GM21723 (cell line): ENCODE data around the gene SSU72.
"Not testable (repeated sequence)": the region's sequence is repeated elsewhere in the genome, so short reads cannot be mapped to it uniquely, and the experiment has no call there.

Experiments used
- ATAC-seq: cut with Tn5 transposase; IDR thresholded peaks from one replicate; pipeline ENCODE4 v1.9.1; 2021; ENCODE audit warnings: mild to moderate bottlenecking, moderate library complexity; ENCODE audit not compliant: unreplicated experiment

SSU72 gene

GRCh38 chr1:1596493-1597274 lies 22.0 kb upstream of the SSU72 start:
- ATAC-seq = no peak

DNA sequence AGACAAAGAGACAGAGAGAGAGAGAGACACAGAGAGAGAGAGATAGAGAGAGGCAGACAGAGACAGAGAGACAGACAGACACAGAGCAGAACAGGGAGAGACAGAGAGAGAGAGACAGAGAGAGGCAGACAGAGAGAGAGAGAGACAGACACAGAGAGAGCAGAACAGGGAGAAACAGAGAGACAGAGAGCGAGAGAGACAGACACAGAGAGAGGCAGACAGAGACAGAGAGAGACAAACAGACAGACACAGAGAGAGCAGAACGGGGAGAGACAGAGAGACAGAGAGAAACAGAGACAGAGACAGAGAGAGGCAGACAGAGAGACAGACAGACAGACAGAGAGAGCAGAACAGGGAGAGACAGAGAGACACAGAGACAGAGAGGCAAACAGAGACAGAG lies 20.7 kb upstream of the SSU72 start:
- ATAC-seq = not testable (repeated sequence)

DNA sequence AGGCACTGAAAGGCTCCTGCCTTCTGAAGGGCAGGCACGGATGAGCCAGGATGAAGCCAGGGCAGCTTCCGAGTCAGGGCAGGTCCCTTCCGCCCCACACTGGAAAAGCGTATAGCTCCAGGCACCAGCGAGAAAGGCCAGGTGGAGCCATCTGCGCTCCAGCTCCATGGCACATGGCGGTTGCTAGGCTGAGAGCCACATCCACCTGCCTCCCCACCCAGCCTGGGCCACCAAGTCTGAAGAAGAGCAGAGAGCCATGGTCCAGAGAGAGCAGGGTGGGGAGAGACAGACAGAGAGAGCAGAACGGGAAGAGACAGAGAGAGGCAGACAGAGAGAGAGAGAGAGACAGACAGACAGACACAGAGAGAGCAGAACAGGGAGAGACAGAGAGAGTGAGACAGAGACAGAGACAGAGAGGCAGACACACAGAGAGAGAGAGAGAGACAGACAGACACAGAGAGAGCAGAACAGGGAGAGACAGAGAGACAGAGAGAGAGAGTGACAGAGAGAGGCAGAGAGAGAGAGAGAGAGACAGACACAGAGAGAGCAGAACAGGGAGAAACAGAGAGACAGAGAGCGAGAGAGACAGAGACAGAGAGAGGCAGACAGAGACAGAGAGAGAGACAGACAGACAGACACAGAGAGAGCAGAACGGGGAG lies 20.1 kb upstream of the SSU72 start:
- ATAC-seq = no peak

- ATAC-seq = no peak
Observed at GRCh38 chr1:1593834-1594601, 19.4 kb upstream of the SSU72 start.

DNA sequence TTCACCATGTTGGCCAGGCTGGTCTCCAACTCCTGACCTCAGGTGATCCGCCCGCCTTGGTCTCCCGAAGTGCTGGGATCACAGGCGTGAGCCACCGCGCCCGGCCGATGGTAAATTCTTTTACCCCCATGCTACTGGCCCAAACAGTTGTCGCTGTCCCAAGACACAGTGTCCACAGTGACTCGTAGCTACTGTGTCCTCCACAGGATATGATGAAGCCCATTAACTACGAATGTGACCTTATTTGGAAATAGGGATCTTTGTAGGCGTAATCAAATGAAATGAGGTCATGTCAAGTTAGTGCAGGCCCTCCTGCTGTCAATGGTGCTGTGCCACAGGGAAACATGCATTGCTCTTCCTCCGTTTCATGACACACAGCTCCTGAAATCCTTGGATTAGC lies 16.8 kb upstream of the SSU72 start:
- no peak for ATAC-seq

DNA sequence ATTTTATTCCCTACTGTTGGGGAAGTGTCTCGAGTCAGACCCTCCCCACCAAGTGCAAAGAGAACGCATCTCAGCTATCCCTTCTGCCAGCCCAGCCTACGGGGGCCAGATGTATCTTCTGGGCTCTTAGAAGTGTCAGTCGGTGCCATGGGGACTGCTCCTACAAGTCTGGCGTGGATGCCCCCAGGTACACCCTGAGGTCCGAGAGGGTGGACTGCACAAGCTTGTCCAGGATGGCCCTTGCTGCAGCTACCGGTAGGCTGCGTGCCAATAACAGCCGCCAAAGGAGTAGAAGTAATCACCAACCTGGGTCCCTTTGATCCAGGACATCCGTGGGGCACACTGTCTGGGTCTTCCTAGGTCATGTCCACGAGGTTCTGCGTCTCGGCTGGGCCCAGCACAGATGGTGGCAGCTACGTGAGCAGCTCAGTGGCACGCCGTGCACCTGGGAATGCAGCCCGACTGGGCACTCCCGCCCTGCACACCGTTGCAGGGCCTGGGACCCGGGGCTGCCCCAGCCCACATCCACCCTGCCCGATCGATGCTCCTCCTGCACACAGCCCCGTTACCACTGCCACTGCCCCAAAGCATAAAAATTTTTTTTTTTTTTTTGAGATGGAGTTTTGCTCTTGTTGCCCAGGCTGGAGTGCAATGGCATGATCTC lies 8.8 kb upstream of the SSU72 start:
- no peak for ATAC-seq

DNA sequence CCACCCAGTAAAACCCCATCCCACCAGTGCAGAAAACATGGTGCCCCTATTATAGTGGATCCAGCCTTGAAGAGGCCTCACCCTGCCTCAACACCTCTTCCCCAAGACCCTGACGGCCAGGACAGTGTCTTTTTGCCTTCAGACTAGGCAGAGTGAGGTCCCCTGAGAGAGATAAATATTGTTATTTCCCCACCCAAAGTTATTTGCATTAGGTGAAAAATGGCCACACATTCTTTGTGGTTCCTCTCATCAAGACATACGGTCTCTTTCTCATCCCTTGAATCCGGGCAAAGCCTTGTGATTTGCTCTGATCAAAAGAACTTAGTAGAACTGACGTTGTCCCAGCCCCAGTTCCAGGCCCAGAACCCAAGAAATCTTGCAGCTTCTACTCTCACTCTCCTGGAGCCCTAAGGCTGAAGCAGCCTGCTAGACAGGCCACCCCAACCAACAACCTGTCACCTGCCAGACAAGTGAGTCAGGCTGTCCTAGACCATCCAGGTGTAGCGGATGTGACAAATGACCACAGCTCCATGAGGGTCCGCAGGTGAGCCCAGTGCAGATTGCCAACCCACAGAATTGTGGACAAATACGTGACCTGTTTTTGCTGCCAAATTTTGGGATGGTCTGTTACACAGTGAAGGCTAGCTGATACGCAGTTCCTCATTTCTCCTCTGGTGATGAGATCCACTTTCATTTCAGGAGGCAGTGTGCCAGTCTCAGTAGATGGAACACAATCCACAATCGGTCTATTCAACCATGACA lies 8.1 kb upstream of the SSU72 start:
- no peak for ATAC-seq

DNA sequence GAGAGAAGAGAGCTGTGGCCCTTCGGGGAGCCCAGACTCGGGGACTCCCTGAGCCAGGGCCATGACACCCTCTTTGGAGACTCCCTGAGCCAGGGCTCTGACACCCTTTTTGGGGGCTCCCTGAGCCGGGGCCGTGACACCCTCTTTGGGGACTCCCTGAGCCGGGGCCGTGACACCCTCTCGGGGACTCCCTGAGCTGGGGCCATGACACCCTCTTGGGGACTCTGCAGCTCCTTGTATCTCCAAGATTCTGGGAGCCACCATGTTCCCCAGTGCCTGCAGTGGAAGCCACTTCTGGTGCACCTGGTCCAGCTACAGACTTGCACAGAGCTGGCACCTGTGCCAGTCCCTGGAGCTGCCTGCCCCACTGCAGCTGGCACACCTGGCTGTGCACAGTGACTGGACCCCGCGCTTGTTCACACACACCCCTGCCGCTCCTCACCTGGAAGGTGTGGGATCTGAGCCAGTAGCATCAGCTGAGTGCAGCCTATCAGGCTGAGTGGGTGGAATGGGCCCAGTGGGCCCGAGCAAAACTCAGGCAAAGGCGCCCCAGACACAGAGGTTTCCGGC lies 3.8 kb upstream of the SSU72 start:
- no peak for ATAC-seq

DNA sequence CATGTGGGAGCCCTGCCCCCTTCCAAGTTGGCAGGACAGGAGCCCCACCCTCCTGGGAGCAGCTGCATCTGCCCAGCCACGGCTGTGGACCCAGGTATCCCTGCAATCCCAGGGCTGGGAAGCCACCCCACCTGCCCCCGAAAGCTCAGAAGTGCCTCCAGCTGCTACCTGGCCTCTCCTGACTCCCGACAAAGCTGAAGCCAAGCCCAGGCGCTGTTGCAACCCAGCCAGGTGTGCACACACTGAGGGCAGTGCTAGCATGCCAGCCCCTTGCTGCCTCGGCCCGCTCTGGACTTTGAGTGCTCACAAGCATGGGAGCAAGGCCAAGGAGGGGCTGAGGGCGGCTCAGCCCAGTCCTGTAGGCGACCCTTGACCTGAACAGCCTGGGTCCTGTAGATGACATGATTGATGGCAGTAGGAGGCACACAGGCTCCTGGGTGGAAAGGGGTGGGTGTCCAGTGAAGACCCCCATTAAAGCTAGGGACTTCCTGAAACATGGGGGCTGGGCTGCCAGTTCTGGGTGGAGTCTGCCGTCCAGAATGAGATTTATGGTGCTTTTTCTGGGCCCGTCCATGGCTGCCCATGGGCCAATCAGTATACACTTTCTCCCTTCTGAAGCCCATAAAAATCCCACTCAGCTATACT lies 2.8 kb upstream of the SSU72 start:
- ATAC-seq = no peak

- peak; percentile 62 for ATAC-seq
Observed at GRCh38 chr1:1573843-1574720, 581 bp downstream of the SSU72 start.

DNA sequence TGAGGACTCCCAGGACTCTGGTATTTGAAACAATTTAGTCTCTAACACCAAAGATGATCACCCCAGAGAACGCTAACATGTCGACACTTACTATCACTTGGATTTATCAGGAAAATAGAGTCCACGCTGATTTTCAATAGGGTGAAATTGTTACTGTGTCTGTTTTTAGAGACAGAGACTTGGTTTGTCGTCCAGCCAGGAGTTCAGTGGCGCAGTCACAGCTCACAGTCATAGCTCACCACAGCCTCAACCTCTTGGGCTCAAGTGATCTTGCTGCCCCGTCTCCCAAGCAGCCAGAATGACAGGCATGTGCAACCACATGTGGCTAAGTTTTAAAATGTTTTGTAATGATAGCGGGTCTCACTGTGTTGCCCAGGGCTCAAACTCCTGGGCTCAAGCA lies 5.3 kb downstream of the SSU72 start:
- no peak for ATAC-seq

DNA sequence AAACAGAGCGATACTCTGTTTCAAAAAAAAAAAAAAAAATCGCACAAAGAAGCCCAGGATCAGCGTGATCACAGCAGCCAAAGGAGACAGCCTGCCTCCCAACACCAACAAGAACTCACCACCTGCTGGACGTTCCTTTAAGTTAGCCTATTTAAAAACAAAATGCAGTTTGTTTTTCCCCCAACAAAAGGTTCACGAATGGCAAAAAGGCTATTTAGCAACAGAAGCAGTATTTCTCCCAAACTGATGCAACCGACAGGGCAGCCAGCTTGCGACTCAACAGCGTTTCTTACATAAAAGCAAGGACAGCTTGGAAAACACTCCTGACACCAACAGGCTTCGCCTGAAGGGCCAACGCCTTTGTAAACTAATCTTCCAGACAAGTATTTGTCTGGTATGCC lies 6.8 kb downstream of the SSU72 start:
- no peak for ATAC-seq

DNA sequence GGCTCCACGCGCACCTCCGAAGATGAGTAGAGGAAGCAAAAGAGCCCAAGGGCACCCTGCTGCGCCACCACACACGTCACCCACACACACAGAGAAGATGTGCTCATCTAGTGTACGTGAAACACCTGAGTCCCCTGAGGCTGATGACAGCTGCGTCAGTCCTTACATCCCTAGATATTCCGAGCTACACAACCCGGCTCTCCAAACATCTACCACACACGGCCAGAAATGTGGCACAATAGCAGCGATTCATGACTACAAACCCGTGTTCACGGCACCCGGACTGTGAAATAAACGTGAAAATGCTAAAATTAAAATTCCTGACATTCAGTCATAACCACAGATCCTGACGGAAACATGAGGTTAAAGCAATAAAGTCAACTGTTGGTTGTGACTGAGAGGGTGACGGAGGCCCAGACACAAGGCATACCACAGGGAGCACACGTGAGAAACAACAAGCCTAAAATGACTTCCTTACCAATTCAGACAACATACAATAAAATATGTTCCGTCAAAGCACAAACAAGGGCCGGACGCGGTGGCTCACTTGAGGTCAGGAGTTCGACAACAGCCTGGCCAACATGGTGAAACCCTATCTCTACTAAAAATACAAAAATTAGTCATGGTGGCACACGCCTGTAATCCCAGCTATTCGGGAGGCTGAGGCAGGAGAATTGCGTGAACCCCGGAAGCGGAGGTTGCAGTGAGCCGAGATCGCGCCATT lies 7.3 kb downstream of the SSU72 start:
- ATAC-seq = no peak

GRCh38 chr1:1565340-1565739 lies 9.3 kb downstream of the SSU72 start:
- ATAC-seq = no peak

DNA sequence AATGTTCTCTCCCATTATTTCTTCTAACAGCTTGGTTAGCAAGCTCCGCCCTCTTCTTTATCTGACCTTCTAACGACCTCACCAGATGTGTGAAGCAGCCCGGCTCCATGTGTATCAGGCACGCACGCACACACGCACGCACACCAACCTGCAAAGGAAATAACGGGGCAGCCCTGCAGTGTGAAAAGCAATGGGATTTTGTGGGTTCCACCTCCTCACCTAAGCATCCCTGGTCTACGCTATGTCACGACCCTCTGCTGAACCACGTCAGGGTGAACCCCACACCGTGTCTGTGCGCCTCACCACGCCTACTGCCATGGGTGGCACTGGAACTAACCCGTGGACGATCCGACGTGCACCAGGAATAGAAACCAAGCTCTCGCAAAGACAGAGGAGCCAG lies 10.4 kb downstream of the SSU72 start:
- no peak for ATAC-seq

DNA sequence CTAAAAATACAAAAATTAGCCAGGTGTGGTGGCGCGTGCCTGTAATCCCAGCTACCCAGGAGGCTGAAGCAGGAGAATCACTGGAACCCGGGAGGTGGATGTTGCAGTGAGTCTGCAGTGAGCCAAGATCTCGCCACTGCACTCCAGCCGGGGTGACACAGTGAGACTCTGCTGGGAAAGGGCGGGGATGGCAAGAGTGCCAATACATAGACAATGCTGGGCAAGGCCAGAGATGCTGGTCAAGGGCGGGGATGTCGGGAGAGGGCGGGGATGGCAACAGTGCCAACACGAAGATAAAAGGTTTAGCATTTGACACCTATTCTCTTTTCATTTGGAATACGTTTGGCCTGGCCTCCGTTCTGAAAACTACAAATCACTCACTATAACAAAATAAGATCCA lies 11.0 kb downstream of the SSU72 start:
- ATAC-seq = no peak

- no peak for ATAC-seq
Observed at GRCh38 chr1:1562556-1563195, 12.0 kb downstream of the SSU72 start.
